Right atrium auricular region (tissue), 2 donors: ENCODE measurements around the gene ATG2B. TPM values are rescaled to one million over a fixed set of nuclear protein-coding genes. Genes with fewer than 3 reads are reported as not detected.

Experiments
- DNase-seq: peaks from one replicate; pipeline ENCODE4 v3.0.0-alpha.2; 2019; ENCODE audit warnings: low spot score
- H3K27ac ChIP-seq, 2 donors: fragments of 200-600 bp; sonication (generic); 1 replicate in 1 of 2; 2 replicates in 1 of 2; pipeline ENCODE4 v1.5.1; 2016 to 2019
- H3K27me3 ChIP-seq, 2 donors: fragments of 200-600 bp; sonication (generic); one replicate each; pipeline versions ENCODE4 v1.5.1 to v1.6.0; 2017 to 2019
- H3K36me3 ChIP-seq: fragments of 200-600 bp; sonication (generic); one replicate; pipeline ENCODE4 v1.5.1; 2016
- H3K4me1 ChIP-seq, 2 donors: fragments of 200-600 bp; sonication (generic); one replicate each; pipeline versions ENCODE4 v1.5.1 to v1.6.0; 2017 to 2019
- H3K4me3 ChIP-seq, 2 donors: fragments of 200-600 bp; sonication (generic); 1 replicate in 1 of 2; 2 replicates in 1 of 2; pipeline ENCODE4 v1.5.1; 2017 to 2019; ENCODE audit warnings: mild to moderate bottlenecking in 1 of 2, moderate library complexity in 1 of 2
- H3K9me3 ChIP-seq, 2 donors: fragments of 200-600 bp; sonication (generic); one replicate each; pipeline ENCODE4 v1.5.1; 2019
- CTCF ChIP-seq, 2 donors: fragments of 200-600 bp; sonication (generic); IDR thresholded peaks; one replicate each; pipeline ENCODE4 v1.5.1; 2019; ENCODE audit warnings: antibody characterized with exemption in 2 of 2
- total RNA-seq, 2 donors: library from RNA; depleted of rRNA; stranded (reverse); fragments of >200 nt; gene quantifications; one replicate each; pipeline ENCODE4 v1.1.0, GENCODE V29; 2016

ATG2B gene
- total RNA-seq, 2 donors from 2014 or later = 15.1 to 16.2 TPM

GRCh38 chr14:96231056-96231455 lies 132.1 kb downstream of the ATG2B start:
- no peak for TF ChIP-seq CTCF (IDR thresholded peaks at IDR 0.05)
- no peak for DNase-seq
- Histone ChIP-seq H3K36me3 (no peaks in the 10 kb centered on the region), H3K9me3 (peaks cover 0 to 11% of the 10 kb centered on the region in 2 donors), H3K4me1 (no peaks in the 10 kb centered on the region), H3K27ac (no peak overlapping the region), H3K27me3 (no peaks in the 10 kb centered on the region), H3K4me3 (no peak overlapping the region)

DNA sequence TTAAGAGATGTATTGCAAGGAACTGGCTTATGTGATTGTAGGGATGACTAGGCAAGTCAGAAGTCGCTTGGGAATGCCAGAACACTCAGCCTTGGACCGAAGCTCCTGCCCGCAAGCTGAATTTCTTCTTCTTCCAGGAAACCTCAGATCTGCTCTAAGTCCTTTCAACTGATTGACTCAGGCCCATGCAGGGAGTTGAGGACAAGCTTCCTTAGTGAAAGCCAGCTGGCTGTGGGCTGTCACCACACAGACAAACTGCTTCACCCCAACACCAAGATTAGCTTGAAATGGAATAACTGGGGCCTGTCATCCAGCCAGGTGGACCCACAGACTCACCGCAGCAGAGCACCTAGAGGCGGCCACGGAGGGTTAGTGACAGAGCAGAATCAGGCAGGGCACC lies 133.8 kb downstream of the ATG2B start:
- no peak overlapping the region for H3K27ac ChIP-seq
- H3K36me3 ChIP-seq = no peaks in the 10 kb centered on the region
- peaks cover 0 to 11% of the 10 kb centered on the region in 2 donors for H3K9me3 ChIP-seq
- DNase-seq = no peak
- peaks cover 0 to 3% of the 10 kb centered on the region in 2 donors for H3K4me1 ChIP-seq
- H3K27me3 ChIP-seq = no peaks in the 10 kb centered on the region
- H3K4me3 ChIP-seq = no peak overlapping the region
- no peak for TF ChIP-seq CTCF (IDR thresholded peaks at IDR 0.05)

Other genes with a start within 250 kb of the ATG2B start
- gene BDKRB2, start 158.5 kb downstream of the ATG2B start, total RNA-seq = 1 to 10 TPM; 1.7 to 2.9 TPM
- gene BDKRB1, start 107.1 kb downstream of the ATG2B start, total RNA-seq = 10 to 100 TPM in 1 of 2 donors, under 1 TPM in 1; 0.39 to 20.0 TPM
- gene GSKIP, start 185 bp upstream of the ATG2B start, total RNA-seq = 10 to 100 TPM in 1 of 2 donors, 1 to 10 TPM in 1; 8.7 to 14.8 TPM
- 1 to 10 TPM; 1.1 to 2.1 TPM for gene AK7, start 28.8 kb upstream of the ATG2B start, total RNA-seq
- gene PAPOLA, start 139.0 kb upstream of the ATG2B start, total RNA-seq = 10 to 100 TPM; 85.2 to 91.9 TPM